ENCODE results near the gene GALNTL6. TPM values are rescaled to one million over a fixed set of nuclear protein-coding genes. Genes with fewer than 3 reads are reported as not detected.
A peak's percentile ranks its signal among the peaks of the same experiment; 100 is the strongest.

Gene GALNTL6
- total RNA-seq, 2 donors from 2014 or later: 0.92 to 3.8 TPM

DNA sequence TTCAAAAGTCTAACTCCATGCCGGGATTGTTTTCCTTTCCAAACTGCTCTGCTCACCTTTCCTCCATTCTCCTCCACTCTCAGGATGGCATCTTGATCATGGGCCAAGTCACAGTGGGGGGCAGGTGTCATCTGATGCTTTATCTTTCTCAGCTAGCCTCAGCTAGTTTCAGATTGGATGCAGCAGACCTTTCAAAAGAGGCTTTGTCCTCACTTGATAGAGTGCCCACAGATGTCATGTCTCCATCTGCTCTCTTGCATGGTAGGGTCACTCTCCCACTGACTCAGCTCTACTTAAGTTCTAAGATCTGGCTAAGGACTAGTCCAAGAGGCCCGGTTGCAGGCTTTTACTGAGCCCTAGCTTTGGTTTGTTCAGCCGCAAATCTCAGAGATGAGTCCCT lies 1013.7 kb downstream of the GALNTL6 start:
- H3K9me3 ChIP-seq: no peaks in the 10 kb centered on the region
- no peak for ATAC-seq (ENCODE audit: insufficient number of reproducible peaks, low FRiP score, low read depth)
- H3K4me3 ChIP-seq: no peak overlapping the region
- DNase-seq (ENCODE audit: low spot score): no peak
- peaks cover 11 to 15% of the 10 kb centered on the region in 2 donors for H3K4me1 ChIP-seq (ENCODE audit: control insufficient read depth in 1 of 2, low read depth in 2 of 2)
- H3K36me3 ChIP-seq: no peaks in the 10 kb centered on the region
- no peak overlapping the region for H3K27ac ChIP-seq
- TF ChIP-seq, protein P1, sequence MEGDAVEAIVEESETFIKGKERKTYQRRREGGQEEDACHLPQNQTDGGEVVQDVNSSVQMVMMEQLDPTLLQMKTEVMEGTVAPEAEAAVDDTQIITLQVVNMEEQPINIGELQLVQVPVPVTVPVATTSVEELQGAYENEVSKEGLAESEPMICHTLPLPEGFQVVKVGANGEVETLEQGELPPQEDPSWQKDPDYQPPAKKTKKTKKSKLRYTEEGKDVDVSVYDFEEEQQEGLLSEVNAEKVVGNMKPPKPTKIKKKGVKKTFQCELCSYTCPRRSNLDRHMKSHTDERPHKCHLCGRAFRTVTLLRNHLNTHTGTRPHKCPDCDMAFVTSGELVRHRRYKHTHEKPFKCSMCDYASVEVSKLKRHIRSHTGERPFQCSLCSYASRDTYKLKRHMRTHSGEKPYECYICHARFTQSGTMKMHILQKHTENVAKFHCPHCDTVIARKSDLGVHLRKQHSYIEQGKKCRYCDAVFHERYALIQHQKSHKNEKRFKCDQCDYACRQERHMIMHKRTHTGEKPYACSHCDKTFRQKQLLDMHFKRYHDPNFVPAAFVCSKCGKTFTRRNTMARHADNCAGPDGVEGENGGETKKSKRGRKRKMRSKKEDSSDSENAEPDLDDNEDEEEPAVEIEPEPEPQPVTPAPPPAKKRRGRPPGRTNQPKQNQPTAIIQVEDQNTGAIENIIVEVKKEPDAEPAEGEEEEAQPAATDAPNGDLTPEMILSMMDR (IDR thresholded peaks at IDR 0.05): no peak
- no peaks in the 10 kb centered on the region for H3K27me3 ChIP-seq (replicated peaks; ENCODE audit: insufficient read depth)

DNA sequence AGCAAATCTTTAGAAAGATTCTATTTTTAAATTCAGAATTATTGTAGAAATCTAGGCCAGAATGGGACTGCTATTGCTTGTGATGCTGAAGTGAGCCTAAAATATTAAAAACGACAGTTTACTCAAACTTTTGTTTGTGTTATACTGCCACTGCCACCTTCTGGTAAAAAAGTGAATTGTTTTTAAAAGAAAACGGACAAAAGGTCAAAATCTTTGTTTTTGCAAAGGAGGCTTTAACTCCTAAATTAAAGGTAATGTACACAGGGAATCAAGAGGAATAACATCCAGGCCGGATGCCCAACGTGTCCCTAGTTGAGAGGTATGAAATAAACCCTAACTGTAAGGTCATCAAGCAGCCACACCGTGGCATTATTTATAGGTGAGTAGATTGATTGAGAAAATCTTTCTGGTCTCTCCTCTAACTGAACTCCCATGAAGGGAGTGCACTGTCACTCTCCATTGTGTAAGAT lies 1017.1 kb downstream of the GALNTL6 start:
- no peak overlapping the region for H3K27ac ChIP-seq
- H3K4me1 ChIP-seq (ENCODE audit: control insufficient read depth in 1 of 2, low read depth in 2 of 2): peaks cover 11 to 15% of the 10 kb centered on the region in 2 donors
- TF ChIP-seq, protein P1 (IDR thresholded peaks at IDR 0.05): peak; percentile 60
- no peak overlapping the region for H3K4me3 ChIP-seq
- no peaks in the 10 kb centered on the region for H3K27me3 ChIP-seq (replicated peaks; ENCODE audit: insufficient read depth)
- H3K36me3 ChIP-seq: no peaks in the 10 kb centered on the region
- ATAC-seq (ENCODE audit: insufficient number of reproducible peaks, low FRiP score, low read depth) (no peak), DNase-seq (ENCODE audit: low spot score) (no peak)
- no peaks in the 10 kb centered on the region for H3K9me3 ChIP-seq

DNA sequence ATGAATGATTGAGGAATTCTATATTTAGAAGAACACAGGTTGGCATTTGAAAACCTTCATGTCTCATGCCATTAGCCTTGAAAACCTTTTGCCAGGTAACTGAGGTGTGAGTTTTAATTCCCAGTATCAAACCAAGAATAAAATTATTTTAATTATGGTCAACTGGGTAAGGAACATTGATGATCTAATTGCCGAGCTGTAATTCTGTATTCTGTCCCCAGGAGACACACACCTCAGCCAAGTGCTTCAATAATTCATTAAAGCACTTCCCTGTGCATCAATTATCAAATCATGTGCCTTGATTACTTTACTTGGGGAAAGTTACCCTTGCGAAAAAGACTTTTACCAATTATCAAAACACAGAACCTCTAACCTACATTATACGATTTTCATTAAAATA lies 1023.5 kb downstream of the GALNTL6 start:
- Histone ChIP-seq H3K4me3 (no peak overlapping the region), H3K36me3 (no peaks in the 10 kb centered on the region), H3K27me3 (replicated peaks; ENCODE audit: insufficient read depth) (no peaks in the 10 kb centered on the region), H3K4me1 (ENCODE audit: control insufficient read depth in 1 of 2, low read depth in 2 of 2) (peaks cover 9 to 19% of the 10 kb centered on the region in 2 donors), H3K9me3 (no peaks in the 10 kb centered on the region), H3K27ac (no peak overlapping the region)
- TF ChIP-seq, protein P1 (IDR thresholded peaks at IDR 0.05): no peak
- ATAC-seq (ENCODE audit: insufficient number of reproducible peaks, low FRiP score, low read depth) (no peak), DNase-seq (ENCODE audit: low spot score) (no peak)

DNA sequence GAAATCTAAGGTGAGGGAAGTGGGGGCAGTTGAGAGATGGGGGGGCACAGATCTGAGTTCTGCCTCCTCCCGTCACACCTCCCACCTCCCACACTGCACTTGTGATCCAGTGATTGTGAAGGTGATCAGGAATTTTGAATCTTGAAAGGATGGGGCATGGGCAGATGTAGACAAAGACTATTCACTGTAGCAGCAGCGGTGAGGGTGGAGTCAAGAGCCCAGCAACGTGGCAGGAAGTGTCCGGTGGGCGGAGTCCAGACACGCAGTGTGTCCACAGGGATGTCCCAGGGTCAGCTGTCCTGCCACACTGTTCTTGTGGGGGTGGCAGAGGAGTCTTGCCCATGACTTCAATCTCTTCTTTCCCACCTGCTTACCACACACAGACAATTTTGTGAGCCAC lies 1024.9 kb downstream of the GALNTL6 start:
- Histone ChIP-seq H3K4me3 (no peak overlapping the region), H3K4me1 (ENCODE audit: control insufficient read depth in 1 of 2, low read depth in 2 of 2) (peaks cover 9 to 19% of the 10 kb centered on the region in 2 donors), H3K27ac (no peak overlapping the region), H3K9me3 (no peaks in the 10 kb centered on the region), H3K36me3 (no peaks in the 10 kb centered on the region), H3K27me3 (replicated peaks; ENCODE audit: insufficient read depth) (no peaks in the 10 kb centered on the region)
- TF ChIP-seq, protein P1 (IDR thresholded peaks at IDR 0.05): no peak
- ATAC-seq (ENCODE audit: insufficient number of reproducible peaks, low FRiP score, low read depth) (no peak), DNase-seq (ENCODE audit: low spot score) (no peak)

DNA sequence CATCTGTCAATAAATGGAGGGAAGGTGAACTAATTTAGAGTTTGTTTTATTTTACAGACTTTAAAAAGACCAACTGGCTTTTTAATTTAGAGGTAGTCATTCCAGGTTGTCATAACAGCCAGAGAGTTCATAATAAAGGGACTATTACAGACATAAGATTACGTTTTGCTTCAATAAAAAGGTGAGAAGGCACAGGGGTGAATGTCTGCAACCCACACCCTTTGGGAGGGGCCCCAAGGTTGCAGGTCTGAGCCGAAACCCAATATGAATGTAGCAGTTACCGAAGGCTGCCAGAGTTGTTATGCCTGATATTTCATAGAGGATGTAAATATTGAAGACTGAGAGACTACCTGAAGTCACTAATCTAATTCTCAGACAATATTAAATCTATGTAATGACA lies 1025.7 kb downstream of the GALNTL6 start:
- no peaks in the 10 kb centered on the region for H3K36me3 ChIP-seq
- ATAC-seq (ENCODE audit: insufficient number of reproducible peaks, low FRiP score, low read depth): no peak
- no peaks in the 10 kb centered on the region for H3K9me3 ChIP-seq
- no peaks in the 10 kb centered on the region for H3K27me3 ChIP-seq (replicated peaks; ENCODE audit: insufficient read depth)
- DNase-seq (ENCODE audit: low spot score): no peak
- TF ChIP-seq, protein P1 (IDR thresholded peaks at IDR 0.05): no peak
- peaks cover 9 to 19% of the 10 kb centered on the region in 2 donors for H3K4me1 ChIP-seq (ENCODE audit: control insufficient read depth in 1 of 2, low read depth in 2 of 2)
- H3K4me3 ChIP-seq: no peak overlapping the region
- H3K27ac ChIP-seq: no peak overlapping the region

Measured in thoracic aorta (tissue), 2 donors.